WERI-Rb-1 (cell line): Measurements from ENCODE around the gene RAB28.

Source experiments
- DNase-seq: peaks from one replicate; pipeline ENCODE4 v3.0.0-alpha.2; 2020
- H3K27ac ChIP-seq: fragments of 250-450 bp; sonication (Bioruptor Pico); 2 replicates; pipeline ENCODE4 v1.5.1; 2020; ENCODE audit warnings: mild to moderate bottlenecking, moderate library complexity
- H3K27me3 ChIP-seq: fragments of 250-450 bp; sonication (Bioruptor Pico); 2 replicates; pipeline ENCODE4 v1.5.1; 2021; ENCODE audit warnings: mild to moderate bottlenecking, low read depth, moderate library complexity; ENCODE audit not compliant: insufficient read depth, severe bottlenecking
- H3K36me3 ChIP-seq: fragments of 250-450 bp; sonication (Bioruptor Pico); 2 replicates; pipeline ENCODE4 v1.5.1; 2020; ENCODE audit warnings: mild to moderate bottlenecking, moderate library complexity
- H3K4me3 ChIP-seq: 2 replicates; pipeline ENCODE4 v1.5.1; 2011; ENCODE audit warnings: low read depth, mild to moderate bottlenecking, control low read depth, low read length
- H3K9me3 ChIP-seq: fragments of 250-450 bp; sonication (Bioruptor Pico); 2 replicates; pipeline ENCODE4 v1.5.1; 2021; ENCODE audit warnings: mild to moderate bottlenecking, moderate library complexity; ENCODE audit not compliant: severe bottlenecking
- CTCF ChIP-seq: IDR thresholded peaks from 2 replicates; pipeline ENCODE4 v1.5.1; 2011; ENCODE audit warnings: low read depth, mild to moderate bottlenecking, control low read depth, inconsistent platforms, low read length

RAB28 gene

GRCh38 chr4:13328591-13328990 lies 155.5 kb downstream of the RAB28 start:
- TF ChIP-seq CTCF: no peak
- DNase-seq: no peak
- Histone ChIP-seq H3K9me3 (no peaks in the 10 kb centered on the region), H3K36me3 (no peaks in the 10 kb centered on the region), H3K27me3 (no peaks in the 10 kb centered on the region), H3K4me3 (no peak overlapping the region), H3K27ac (no peak overlapping the region)

- Histone ChIP-seq H3K27me3 (no peaks in the 10 kb centered on the region), H3K36me3 (no peaks in the 10 kb centered on the region), H3K27ac (no peak overlapping the region), H3K4me3 (no peak overlapping the region), H3K9me3 (no peaks in the 10 kb centered on the region)
- no peak for TF ChIP-seq CTCF
- no peak for DNase-seq
Measured at GRCh38 chr4:13327991-13328390, 156.1 kb downstream of the RAB28 start.

GRCh38 chr4:13325744-13326143 lies 158.4 kb downstream of the RAB28 start:
- Histone ChIP-seq H3K27me3 (no peaks in the 10 kb centered on the region), H3K27ac (no peak overlapping the region), H3K36me3 (no peaks in the 10 kb centered on the region; the same call in 1 of the 2 replicates), H3K4me3 (no peak overlapping the region), H3K9me3 (no peaks in the 10 kb centered on the region)
- TF ChIP-seq CTCF: no peak
- DNase-seq: no peak

- no peak for TF ChIP-seq CTCF
Measured at GRCh38 chr4:13323921-13324320, 160.2 kb downstream of the RAB28 start.

GRCh38 chr4:13322681-13323101 lies 161.4 kb downstream of the RAB28 start:
- TF ChIP-seq CTCF: no peak
- H3K9me3 ChIP-seq: no peaks in the 10 kb centered on the region
- DNase-seq: no peak
- H3K27me3 ChIP-seq: no peaks in the 10 kb centered on the region
- H3K4me3 ChIP-seq: no peak overlapping the region
- H3K36me3 ChIP-seq: no peaks in the 10 kb centered on the region; the same call in 1 of the 2 replicates
- no peak overlapping the region for H3K27ac ChIP-seq

More at GRCh38 chr4:13323921-13324320, 160.2 kb downstream of the RAB28 start:
- Histone ChIP-seq H3K36me3 (no peaks in the 10 kb centered on the region; the same call in 1 of the 2 replicates), H3K4me3 (no peak overlapping the region), H3K27ac (no peak overlapping the region), H3K27me3 (no peaks in the 10 kb centered on the region), H3K9me3 (no peaks in the 10 kb centered on the region)
- DNase-seq: no peak
